ENCODE results near the gene NFIA.
A peak's percentile ranks its signal among the peaks of the same experiment; 100 is the strongest.
"Not testable (repeated sequence)": the region's sequence is repeated elsewhere in the genome, so short reads cannot be mapped to it uniquely, and the experiment has no call there.

Gene NFIA

DNA sequence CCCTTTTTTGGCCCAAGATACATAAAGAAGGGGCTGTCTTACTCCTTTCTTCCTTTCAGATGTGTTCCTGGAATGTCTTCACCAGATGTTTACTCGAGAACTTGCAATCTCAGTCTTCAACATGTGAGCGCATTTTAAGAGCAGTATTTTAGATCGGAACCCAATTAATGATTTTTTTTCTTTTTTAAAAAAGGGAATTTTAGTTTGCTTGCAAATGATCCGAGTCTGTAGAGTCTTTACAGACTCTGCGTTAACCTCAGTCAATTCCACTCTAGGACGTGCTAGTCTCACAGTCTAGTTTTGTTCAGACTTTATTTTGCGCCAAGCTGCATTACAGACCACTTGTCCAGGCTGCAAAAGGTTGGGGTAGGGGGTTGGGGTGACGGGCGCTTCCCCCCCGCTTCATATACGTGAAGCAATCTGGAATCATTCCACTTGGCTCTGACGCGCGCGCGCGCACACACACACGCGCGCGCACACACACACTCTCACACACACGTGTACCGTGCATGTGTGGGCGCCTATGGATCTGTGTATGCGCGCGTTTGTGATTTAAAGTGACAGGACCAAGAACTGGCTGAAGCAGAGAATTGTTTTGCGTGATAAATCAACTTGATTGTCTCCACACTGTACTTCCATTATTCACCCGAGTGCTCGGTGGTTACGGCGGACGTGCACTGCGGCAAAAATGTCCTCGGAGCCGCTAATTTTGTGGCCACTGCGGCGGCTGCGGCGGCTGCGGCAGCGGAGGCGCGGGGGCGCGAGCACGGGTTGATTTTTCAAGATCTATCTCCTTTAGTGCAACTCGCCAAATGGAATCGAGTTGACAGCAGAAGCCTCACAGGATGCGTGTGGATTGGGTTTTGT lies 25.6 kb upstream of the NFIA start:
- Histone ChIP-seq H3K4me3 (peak overlapping the region; percentile 41 to 72 (median 55)), H3K27ac (peak overlapping the region in 18 of 21 experiments; percentile 4 to 81 (median 66))

- H3K27ac ChIP-seq = no peak overlapping the region
- H3K4me3 ChIP-seq = no peak overlapping the region
Measured at GRCh38 chr1:61058483-61059245, 23.7 kb upstream of the NFIA start.

DNA sequence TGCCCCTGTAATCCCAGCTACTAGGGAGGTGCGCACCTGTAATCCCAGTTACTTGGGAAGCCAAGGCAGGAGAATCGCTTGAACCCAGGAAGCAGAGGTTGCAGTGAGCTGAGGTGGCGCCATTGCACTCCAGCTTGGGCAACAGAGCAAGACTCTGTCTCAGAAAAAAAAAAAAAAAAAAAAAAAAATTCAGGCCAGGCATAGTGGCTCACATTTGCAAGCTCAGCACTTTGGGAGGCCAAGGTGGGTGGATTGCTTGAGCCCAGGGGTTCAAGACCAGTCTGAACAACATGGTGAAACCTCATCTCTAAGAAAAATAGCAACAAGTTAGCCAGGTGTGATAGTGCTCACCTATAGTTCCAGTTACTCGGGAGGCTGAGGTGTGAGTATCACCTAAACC lies 20.8 kb upstream of the NFIA start:
- H3K27ac ChIP-seq, H3K4me3 ChIP-seq: not testable (repeated sequence)

GRCh38 chr1:61064673-61065072 lies 17.7 kb upstream of the NFIA start:
- H3K4me3 ChIP-seq = no peak overlapping the region
- no peak overlapping the region for H3K27ac ChIP-seq

GRCh38 chr1:61067446-61068019 lies 14.8 kb upstream of the NFIA start:
- H3K27ac ChIP-seq = no peak overlapping the region
- no peak overlapping the region for H3K4me3 ChIP-seq

GRCh38 chr1:61070054-61070453 lies 12.3 kb upstream of the NFIA start:
- H3K27ac ChIP-seq = no peak overlapping the region

GRCh38 chr1:61071205-61072130 lies 10.9 kb upstream of the NFIA start:
- Histone ChIP-seq H3K27ac (no peak overlapping the region), H3K4me3 (no peak overlapping the region)

More at GRCh38 chr1:61070054-61070453, 12.3 kb upstream of the NFIA start:
- no peak overlapping the region for H3K4me3 ChIP-seq

- no peak overlapping the region for H3K27ac ChIP-seq
- H3K4me3 ChIP-seq = no peak overlapping the region
Measured at GRCh38 chr1:61073871-61074270, 8.5 kb upstream of the NFIA start.

GRCh38 chr1:61075833-61076232 lies 6.5 kb upstream of the NFIA start:
- not testable (repeated sequence) for H3K4me3 ChIP-seq
- peak overlapping the region in 9 of 21 experiments; percentile 14 to 87 (median 77) for H3K27ac ChIP-seq

- Histone ChIP-seq H3K27ac (peak overlapping the region in 20 of 21 experiments; percentile 57 to 89 (median 81)), H3K4me3 (peak overlapping the region; percentile 34 to 55 (median 45))
Measured at GRCh38 chr1:61076728-61077675, 5.4 kb upstream of the NFIA start.

DNA sequence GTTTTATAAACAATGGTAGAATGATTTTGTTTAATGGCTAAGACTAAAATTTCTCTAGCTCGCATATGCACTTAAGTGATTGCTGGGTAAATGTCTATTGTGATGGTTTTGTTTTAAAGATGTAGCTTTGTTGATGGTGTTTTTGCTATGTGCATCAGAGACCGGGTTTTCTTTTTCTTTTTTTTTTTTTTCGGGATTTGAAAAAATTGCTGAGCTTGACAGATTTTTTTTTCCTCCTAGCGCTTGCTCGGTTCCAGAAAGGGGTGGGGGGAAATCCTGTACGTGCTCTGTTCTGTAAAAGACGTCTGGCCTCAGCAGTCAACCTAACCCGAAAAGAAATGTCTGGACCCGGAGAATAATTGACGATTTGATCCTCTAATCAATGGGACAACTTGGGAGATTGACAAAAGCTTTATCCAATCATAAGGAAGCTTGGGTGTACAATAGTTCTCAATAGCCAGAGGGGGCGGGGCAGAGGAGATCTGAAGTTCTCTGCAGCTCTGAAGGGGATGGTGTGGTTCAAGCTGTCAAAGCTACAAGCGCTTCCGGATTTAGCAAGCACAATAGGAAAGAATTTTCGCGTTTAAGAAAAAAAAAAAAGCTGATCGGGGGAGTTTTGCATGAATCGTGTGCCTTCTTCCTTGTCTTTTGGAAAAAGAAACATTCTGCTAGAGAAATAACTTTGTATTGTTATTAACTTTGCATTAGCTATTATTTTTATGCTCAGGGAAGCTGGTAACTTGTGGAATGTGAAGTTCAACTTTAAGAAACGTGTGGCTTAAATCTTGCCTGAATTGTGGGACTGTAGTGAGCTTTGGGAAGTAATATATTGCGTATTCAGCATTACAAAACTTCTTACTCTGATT lies 4.5 kb upstream of the NFIA start:
- H3K27ac ChIP-seq = peak overlapping the region in 20 of 21 experiments; percentile 0 to 96 (median 81)
- peak overlapping the region; percentile 34 to 55 (median 45) for H3K4me3 ChIP-seq

GRCh38 chr1:61078618-61079295 lies 3.6 kb upstream of the NFIA start:
- peak overlapping the region in 5 of 7 experiments; percentile 39 to 46 (median 45) for H3K4me3 ChIP-seq
- peak overlapping the region in 19 of 21 experiments; percentile 0 to 96 (median 77) for H3K27ac ChIP-seq

GRCh38 chr1:61079296-61079897 lies 3.0 kb upstream of the NFIA start:
- H3K27ac ChIP-seq = peak overlapping the region in 13 of 21 experiments; percentile 11 to 96 (median 77)
- H3K4me3 ChIP-seq = no peak overlapping the region

DNA sequence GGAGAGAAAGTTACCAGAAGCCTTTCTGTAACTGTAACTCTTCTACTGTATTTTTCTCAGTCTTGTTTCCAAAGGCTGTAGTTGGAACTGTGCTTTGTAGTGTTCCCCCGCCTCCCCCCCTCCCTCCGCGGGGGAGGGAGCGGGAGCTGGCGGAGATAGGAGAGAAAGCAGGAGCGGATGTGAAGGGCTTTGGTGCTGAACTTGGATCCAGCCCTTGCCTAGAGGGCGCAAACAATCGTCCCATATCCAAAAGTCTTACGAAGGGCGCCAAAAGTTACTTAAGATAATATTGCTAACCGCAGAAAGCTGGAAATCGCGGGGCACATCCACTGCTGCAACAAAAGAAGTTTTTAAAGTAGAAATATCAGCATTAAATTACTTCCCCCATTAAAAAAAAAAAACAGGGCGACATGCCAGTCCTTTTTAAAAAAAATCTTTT lies 2.4 kb upstream of the NFIA start:
- Histone ChIP-seq H3K27ac (peak overlapping the region in 15 of 21 experiments; percentile 11 to 96 (median 69)), H3K4me3 (peak overlapping the region in 2 of 7 experiments; percentile 12 to 20)

- Histone ChIP-seq H3K4me3 (peak overlapping the region in 2 of 7 experiments; percentile 20 to 90), H3K27ac (peak overlapping the region in 15 of 21 experiments; percentile 11 to 96 (median 82))
Measured at GRCh38 chr1:61080413-61081143, 1.8 kb upstream of the NFIA start.
